Mucosa of descending colon (tissue), 3 donors: ENCODE results near the gene TMC2. TPM values are rescaled to one million over a fixed set of nuclear protein-coding genes. Genes with fewer than 3 reads are reported as not detected.
A peak's percentile ranks its signal among the peaks of the same experiment; 100 is the strongest.

Experiments
- ATAC-seq: fragments of 200-7000 bp; cut with Tn5 transposase; one replicate; pipeline ENCODE4 v1.9.1; 2020; ENCODE audit warnings: mild to moderate bottlenecking, moderate library complexity
- DNase-seq, 3 donors: peaks; one replicate each; pipeline ENCODE4 v3.0.0-alpha.2; 2020
- H3K36me3 ChIP-seq: fragments of 200-600 bp; one replicate; pipeline ENCODE4 v1.8.0; 2021; ENCODE audit warnings: low read depth, mild to moderate bottlenecking
- H3K4me1 ChIP-seq: fragments of 200-600 bp; one replicate; pipeline ENCODE4 v1.8.0; 2021; ENCODE audit warnings: low read depth, mild to moderate bottlenecking
- H3K4me3 ChIP-seq: fragments of 200-600 bp; one replicate; pipeline ENCODE4 v1.8.0; 2021; ENCODE audit warnings: mild to moderate bottlenecking
- H3K9me3 ChIP-seq: fragments of 200-600 bp; one replicate; pipeline ENCODE4 v1.8.0; 2021; ENCODE audit warnings: mild to moderate bottlenecking
- intact Hi-C, 2 donors: fragments of 100-400 bp; cut with DNase I in 1 of 2; cut with micrococcal nuclease in 1 of 2; formaldehyde crosslinking; loops; one replicate each; pipeline versions ENCODE4 v1.11.0 to v1.11.1; 2022; cut with DNase I, micrococcal nuclease
- total RNA-seq, 3 donors: library from RNA; stranded (reverse); fragmentation: NEBNext Ultra II Directional in 2 of 3; extraction: Animal tissue kit (Norgen Biotek cat#: 25700) in 2 of 3; gene quantifications; one replicate each; pipeline versions ENCODE4 v1.2.1 to v1.2.4, GENCODE V29; 2021 to 2023
- TF ChIP-seq, protein P1 (sequence below): fragments of 200-600 bp; IDR thresholded peaks from one replicate; pipeline ENCODE4 v1.8.0; 2022; ENCODE audit warnings: antibody characterized with exemption, mild to moderate bottlenecking
- donor health status: DM: no; HTN: no; CAD: no; lungs with moderate emphysema.
- donor health status: DM: no; HTN: no; CAD: no.
- donor health status: DM: no; HTN: yes; CAD: no.

The TMC2 gene
- total RNA-seq, 3 donors from 2014 or later: 0.09 to 0.41 TPM; not detected in 1

- Histone ChIP-seq H3K36me3 (peaks cover 6% of the 10 kb centered on the region), H3K9me3 (no peaks in the 10 kb centered on the region), H3K4me3 (peak overlapping the region; percentile 81), H3K4me1 (peaks cover 11% of the 10 kb centered on the region)
- TF ChIP-seq, protein P1, sequence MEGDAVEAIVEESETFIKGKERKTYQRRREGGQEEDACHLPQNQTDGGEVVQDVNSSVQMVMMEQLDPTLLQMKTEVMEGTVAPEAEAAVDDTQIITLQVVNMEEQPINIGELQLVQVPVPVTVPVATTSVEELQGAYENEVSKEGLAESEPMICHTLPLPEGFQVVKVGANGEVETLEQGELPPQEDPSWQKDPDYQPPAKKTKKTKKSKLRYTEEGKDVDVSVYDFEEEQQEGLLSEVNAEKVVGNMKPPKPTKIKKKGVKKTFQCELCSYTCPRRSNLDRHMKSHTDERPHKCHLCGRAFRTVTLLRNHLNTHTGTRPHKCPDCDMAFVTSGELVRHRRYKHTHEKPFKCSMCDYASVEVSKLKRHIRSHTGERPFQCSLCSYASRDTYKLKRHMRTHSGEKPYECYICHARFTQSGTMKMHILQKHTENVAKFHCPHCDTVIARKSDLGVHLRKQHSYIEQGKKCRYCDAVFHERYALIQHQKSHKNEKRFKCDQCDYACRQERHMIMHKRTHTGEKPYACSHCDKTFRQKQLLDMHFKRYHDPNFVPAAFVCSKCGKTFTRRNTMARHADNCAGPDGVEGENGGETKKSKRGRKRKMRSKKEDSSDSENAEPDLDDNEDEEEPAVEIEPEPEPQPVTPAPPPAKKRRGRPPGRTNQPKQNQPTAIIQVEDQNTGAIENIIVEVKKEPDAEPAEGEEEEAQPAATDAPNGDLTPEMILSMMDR: no peak
- ATAC-seq: peak; percentile 57
- intact Hi-C loops: no loop called here
- DNase-seq: peak; percentile 35 to 84 (median 54)
Measured at GRCh38 chr20:2652724-2653555, 116.6 kb downstream of the TMC2 start.

GRCh38 chr20:2653556-2654383 is 117.4 kb downstream of the TMC2 start:
- peaks cover 11% of the 10 kb centered on the region for H3K4me1 ChIP-seq
- H3K36me3 ChIP-seq: peaks cover 6% of the 10 kb centered on the region
- TF ChIP-seq, protein P1: no peak
- ATAC-seq (no peak), DNase-seq (peak in 1 of 3 donors; percentile 37)
- intact Hi-C loops: no loop called here
- H3K4me3 ChIP-seq: peak overlapping the region; percentile 81
- no peaks in the 10 kb centered on the region for H3K9me3 ChIP-seq

DNA sequence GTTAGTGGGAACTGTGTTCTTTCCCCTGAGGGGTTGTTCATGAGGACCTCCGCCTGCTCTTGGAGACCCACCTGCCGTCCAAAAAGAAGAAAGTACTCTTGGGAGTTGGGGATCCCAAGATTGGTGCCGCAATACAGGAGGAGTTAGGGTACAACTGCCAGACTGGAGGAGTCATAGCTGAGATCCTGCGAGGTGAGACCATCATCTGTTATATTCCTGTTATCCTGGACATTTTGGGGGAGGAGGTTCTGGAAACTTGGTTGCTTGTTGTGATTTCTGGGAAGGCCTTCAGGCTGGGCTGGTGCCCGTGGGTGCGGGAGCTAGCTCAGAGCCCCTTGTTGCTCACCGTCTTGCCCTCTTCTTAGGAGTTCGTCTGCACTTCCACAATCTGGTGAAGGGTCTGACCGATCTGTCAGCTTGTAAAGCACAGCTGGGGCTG is 118.0 kb downstream of the TMC2 start:
- no peak for ATAC-seq
- no peak overlapping the region for H3K4me3 ChIP-seq
- intact Hi-C loops: no loop called here

DNA sequence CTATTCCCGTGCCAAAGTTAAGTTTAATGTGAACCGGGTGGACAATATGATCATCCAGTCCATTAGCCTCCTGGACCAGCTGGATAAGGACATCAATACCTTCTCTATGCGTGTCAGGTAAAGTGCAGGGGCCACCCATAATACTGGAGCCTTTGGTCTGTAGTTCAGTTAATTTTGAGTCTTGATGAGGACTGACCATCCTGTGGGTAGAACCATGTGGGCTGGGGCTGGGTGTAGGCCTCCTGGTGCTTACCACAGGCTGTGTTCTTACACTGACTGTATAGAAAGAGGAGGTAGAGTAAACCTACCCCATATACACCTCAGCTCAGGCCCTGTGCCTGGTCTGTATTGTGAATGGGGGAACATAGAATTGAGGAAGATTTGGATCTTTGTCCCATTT is 118.5 kb downstream of the TMC2 start:
- H3K36me3 ChIP-seq: peaks cover 6% of the 10 kb centered on the region
- intact Hi-C loops: no loop called here
- TF ChIP-seq, protein P1: no peak

More for the DNA sequence above, 118.0 kb downstream of the TMC2 start:
- Histone ChIP-seq H3K36me3 (peaks cover 6% of the 10 kb centered on the region), H3K4me1 (peaks cover 11% of the 10 kb centered on the region), H3K9me3 (no peaks in the 10 kb centered on the region)
- TF ChIP-seq, protein P1: no peak
- DNase-seq: no peak

DNA sequence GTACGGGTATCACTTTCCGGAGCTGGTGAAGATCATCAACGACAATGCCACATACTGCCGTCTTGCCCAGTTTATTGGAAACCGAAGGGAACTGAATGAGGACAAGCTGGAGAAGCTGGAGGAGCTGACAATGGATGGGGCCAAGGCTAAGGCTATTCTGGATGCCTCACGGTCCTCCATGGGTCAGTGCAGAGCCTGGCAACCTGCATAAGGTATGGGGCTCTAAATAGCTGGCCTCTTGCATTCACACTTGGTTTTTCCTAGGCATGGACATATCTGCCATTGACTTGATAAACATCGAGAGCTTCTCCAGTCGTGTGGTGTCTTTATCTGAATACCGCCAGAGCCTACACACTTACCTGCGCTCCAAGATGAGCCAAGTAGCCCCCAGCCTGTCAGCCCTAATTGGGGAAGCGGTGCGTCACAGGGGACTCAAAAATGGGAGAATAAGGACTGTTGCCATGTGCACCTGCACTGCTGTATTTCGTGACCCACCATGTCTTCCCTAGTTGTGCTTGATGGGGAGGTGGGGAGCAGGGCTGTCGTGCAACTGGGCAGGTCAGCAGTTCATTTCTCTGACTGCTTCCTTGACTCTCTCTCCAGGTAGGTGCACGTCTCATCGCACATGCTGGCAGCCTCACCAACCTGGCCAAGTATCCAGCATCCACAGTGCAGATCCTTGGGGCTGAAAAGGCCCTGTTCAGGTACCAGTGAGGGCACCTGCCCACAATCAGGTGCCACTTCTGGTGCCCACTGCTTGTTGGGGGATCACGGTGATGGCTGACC is 119.2 kb downstream of the TMC2 start:
- Histone ChIP-seq H3K9me3 (no peaks in the 10 kb centered on the region), H3K36me3 (peaks cover 9% of the 10 kb centered on the region), H3K4me1 (peaks cover 11% of the 10 kb centered on the region), H3K4me3 (no peak overlapping the region)
- intact Hi-C loops: no loop called here
- ATAC-seq (no peak), DNase-seq (no peak)
- TF ChIP-seq, protein P1: no peak

More for the DNA sequence above, 118.5 kb downstream of the TMC2 start:
- peaks cover 11% of the 10 kb centered on the region for H3K4me1 ChIP-seq
- ATAC-seq: no peak
- H3K4me3 ChIP-seq: no peak overlapping the region
- no peaks in the 10 kb centered on the region for H3K9me3 ChIP-seq
- no peak for DNase-seq
